HG03066 (cell line): ENCODE measurements around the gene ZNF223.

Experiments used
- ATAC-seq: cut with Tn5 transposase; IDR thresholded peaks from one replicate; pipeline ENCODE4 v1.9.1; 2021; ENCODE audit warnings: low read depth; ENCODE audit not compliant: unreplicated experiment

ZNF223 gene

GRCh38 chr19:44069415-44069814 is 17.6 kb downstream of the ZNF223 start:
- ATAC-seq: no peak

GRCh38 chr19:44071824-44072542 is 20.1 kb downstream of the ZNF223 start, which contains the start of gene ZNF284:
ZNF284 (plus strand) TSS chr19:44072159; CDS start chr19:44076390, 4,231 bp downstream.
- peak; percentile 97 for ATAC-seq

GRCh38 chr19:44072543-44073401 is 20.9 kb downstream of the ZNF223 start:
- no peak for ATAC-seq

- ATAC-seq: no peak
These were observed 24.5 kb downstream of the ZNF223 start for GRCh38 chr19:44076325-44076724.

GRCh38 chr19:44092108-44092507 is 40.3 kb downstream of the ZNF223 start:
- no peak for ATAC-seq

- ATAC-seq: peak; percentile 93
These were observed 42.3 kb downstream of the ZNF223 start, which contains the start of gene ZNF224 for GRCh38 chr19:44093931-44094765. ZNF224 (plus strand) TSS chr19:44094361; CDS start chr19:44097874, 3,513 bp downstream.

- ATAC-seq: no peak
These were observed 55.9 kb downstream of the ZNF223 start for GRCh38 chr19:44107751-44108150.

- no peak for ATAC-seq
These were observed 57.6 kb downstream of the ZNF223 start for GRCh38 chr19:44109458-44109857.

- ATAC-seq: no peak
These were observed 60.2 kb downstream of the ZNF223 start for GRCh38 chr19:44111910-44112463.

GRCh38 chr19:44112802-44113137 is 60.9 kb downstream of the ZNF223 start:
- ATAC-seq: no peak

GRCh38 chr19:44113138-44113783 is 61.4 kb downstream of the ZNF223 start, which contains the start of gene ZNF225:
ZNF225 (plus strand) TSS chr19:44113399; CDS start chr19:44115828, 2,429 bp downstream.
- ATAC-seq: peak; percentile 96

GRCh38 chr19:44113784-44114390 is 62.1 kb downstream of the ZNF223 start:
- no peak for ATAC-seq
